GM13977 (cell line): ENCODE results near the gene CORO6.

Experiments used
- DNase-seq: peaks from one replicate; pipeline ENCODE4 v3.0.0; 2012; ENCODE audit warnings: low spot score
- CTCF ChIP-seq: IDR thresholded peaks from 2 replicates; pipeline ENCODE4 v1.5.1; 2012; ENCODE audit warnings: mild to moderate bottlenecking, control low read depth; ENCODE audit not compliant: insufficient read depth; ENCODE audit errors: extremely low read depth, missing control alignments
- in situ Hi-C: fragments of 300-500 bp; cut with MboI; formaldehyde crosslinking; loops from one replicate; pipeline ENCODE4 v1.12.0; 2022; ENCODE audit warnings: low sequenced_read_pairs, low pct_unique_long_range_greater_than_20kb, mixed read lengths, inconsistent platforms; ENCODE audit not compliant: unreplicated experiment

CORO6 gene

DNA sequence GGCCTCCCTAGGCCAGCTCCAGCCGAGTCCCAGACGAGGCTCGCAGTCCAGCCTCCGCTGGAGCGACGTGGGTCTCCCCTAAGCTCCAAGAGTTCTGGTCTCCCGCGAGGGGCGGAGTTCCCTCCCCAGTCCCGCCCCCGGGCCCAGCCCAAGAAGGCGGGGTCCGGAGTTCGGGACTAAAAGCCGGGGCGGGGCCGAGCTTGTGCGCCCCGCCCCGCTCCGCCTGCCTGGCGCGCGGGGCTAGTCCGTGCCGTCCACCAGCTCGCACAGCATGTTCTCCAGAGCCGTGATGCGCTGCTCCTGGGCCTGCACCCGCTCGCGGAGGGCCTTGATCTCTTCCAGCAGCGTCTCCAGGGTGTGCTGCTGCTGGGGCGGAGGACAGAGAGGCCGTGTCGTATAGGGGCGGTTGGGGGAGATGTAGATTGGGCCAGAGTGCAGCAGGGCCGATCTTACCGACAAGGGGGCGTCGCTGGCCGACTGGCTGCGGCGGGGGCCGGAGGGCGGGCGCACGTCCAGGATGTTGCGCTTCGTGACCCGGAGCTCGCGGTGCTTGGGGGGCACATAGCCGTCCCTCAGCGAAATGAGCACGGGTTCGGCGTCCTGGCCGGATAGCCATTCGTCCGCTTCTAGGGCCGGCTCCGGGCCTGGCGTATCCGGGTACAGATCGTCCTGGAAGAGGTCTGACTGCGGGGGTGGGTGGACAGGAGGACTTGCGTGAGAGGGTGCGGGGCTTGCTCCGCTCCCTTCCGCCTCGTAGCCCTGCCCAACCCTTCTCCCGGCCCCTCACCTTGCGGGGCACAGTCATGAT is 7.0 kb downstream of the CORO6 start:
- peak; percentile 96 for DNase-seq
- in situ Hi-C loops, result no loop called here

GRCh38 chr17:29615048-29615385 is 7.7 kb downstream of the CORO6 start:
- DNase-seq, result peak; percentile 39
- no peak for TF ChIP-seq CTCF
- in situ Hi-C loops, result no loop called here

More for the DNA sequence above, 7.0 kb downstream of the CORO6 start:
- TF ChIP-seq CTCF, result no peak

- no peak for DNase-seq
- in situ Hi-C loops, result no loop called here
- no peak for TF ChIP-seq CTCF
These were observed 8.2 kb downstream of the CORO6 start for GRCh38 chr17:29614349-29615047.

GRCh38 chr17:29613856-29614255 is 8.9 kb downstream of the CORO6 start:
- in situ Hi-C loops, result no loop called here

GRCh38 chr17:29613352-29613837 is 9.3 kb downstream of the CORO6 start:
- peak; percentile 97 for TF ChIP-seq CTCF
- in situ Hi-C loops, result no loop called here
- peak; percentile 89 for DNase-seq

More at GRCh38 chr17:29613856-29614255, 8.9 kb downstream of the CORO6 start:
- DNase-seq, result no peak
- TF ChIP-seq CTCF, result no peak

DNA sequence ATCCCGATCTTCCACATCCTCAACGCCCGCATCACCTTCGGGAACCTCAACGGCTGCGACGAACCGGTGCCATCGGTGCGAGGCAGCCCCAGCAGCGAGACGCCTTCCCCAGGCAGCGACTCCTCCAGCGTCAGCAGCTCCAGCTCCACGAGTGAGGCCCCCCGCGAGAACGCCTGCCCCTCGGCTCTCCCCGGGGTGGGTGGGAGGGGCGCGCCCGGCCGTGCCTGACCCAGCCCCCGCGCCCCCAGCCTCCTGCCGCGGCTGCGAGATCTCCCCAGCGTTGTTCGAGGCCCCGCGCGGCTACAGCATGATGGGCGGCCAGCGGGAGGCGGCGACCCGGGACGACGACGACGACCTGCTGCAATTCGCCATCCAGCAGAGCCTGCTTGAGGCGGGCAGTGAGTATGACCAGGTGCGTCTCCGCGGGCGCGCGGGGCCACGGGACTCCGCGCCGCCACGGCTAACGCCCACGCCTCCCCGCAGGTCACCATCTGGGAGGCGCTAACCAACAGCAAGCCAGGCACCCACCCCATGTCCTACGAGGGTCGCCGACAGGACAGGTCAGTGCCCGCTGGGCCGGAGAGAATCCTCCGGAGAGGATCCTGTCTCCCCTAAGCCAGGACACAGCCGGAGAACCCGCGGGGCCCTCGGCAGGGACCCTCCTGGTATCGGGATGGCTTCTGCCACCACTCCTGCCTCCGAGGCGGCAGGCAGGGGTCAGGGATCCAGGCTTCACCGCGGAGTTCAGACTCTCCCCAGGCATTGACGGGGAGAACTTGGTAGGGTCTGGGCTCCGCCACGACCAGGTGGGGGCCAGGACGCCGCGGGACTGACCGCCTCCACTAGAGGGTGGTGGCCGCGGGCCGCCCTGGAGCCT is 10.1 kb downstream of the CORO6 start:
- no peak for TF ChIP-seq CTCF
- in situ Hi-C loops, result no loop called here
- no peak for DNase-seq
